Measurements from ENCODE around the gene LRIG3.

- TF ChIP-seq, protein P1, sequence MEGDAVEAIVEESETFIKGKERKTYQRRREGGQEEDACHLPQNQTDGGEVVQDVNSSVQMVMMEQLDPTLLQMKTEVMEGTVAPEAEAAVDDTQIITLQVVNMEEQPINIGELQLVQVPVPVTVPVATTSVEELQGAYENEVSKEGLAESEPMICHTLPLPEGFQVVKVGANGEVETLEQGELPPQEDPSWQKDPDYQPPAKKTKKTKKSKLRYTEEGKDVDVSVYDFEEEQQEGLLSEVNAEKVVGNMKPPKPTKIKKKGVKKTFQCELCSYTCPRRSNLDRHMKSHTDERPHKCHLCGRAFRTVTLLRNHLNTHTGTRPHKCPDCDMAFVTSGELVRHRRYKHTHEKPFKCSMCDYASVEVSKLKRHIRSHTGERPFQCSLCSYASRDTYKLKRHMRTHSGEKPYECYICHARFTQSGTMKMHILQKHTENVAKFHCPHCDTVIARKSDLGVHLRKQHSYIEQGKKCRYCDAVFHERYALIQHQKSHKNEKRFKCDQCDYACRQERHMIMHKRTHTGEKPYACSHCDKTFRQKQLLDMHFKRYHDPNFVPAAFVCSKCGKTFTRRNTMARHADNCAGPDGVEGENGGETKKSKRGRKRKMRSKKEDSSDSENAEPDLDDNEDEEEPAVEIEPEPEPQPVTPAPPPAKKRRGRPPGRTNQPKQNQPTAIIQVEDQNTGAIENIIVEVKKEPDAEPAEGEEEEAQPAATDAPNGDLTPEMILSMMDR (IDR thresholded peaks at IDR 0.05): no peak
- TF ChIP-seq POLR2AphosphoS5 (IDR thresholded peaks at IDR 0.05): no peak
These were observed 33.2 kb downstream of the LRIG3 start for GRCh38 chr12:58887068-58887467.

All from sigmoid colon (tissue), 4 donors.